Brain pericyte (primary cell): ENCODE data around the gene GPATCH2L.

ENCODE experiments used
- DNase-seq: peaks from one replicate; pipeline ENCODE4 v3.0.0-alpha.2; 2012; ENCODE audit warnings: low read depth, low spot score

Gene GPATCH2L

DNA sequence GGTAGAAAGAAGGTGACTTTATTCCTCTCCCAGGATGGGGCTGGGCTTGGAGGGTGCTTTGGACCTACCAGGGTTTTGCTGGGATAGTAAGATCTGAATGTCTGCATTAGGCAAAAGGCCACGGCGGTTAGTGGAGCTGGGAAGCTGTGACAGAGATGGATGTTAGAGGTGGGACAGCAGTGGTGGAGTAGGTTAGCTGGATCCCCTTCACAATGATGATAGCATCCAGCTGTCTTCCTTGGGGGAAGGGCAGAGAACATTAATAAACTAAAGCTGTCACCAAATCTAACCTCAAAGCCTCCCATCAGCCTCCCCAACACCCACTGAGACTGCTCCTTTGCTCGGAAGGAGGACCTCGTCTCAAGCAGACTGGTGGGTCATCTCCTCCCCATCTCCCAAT, 104.8 kb downstream of the GPATCH2L start:
- DNase-seq = no peak

DNA sequence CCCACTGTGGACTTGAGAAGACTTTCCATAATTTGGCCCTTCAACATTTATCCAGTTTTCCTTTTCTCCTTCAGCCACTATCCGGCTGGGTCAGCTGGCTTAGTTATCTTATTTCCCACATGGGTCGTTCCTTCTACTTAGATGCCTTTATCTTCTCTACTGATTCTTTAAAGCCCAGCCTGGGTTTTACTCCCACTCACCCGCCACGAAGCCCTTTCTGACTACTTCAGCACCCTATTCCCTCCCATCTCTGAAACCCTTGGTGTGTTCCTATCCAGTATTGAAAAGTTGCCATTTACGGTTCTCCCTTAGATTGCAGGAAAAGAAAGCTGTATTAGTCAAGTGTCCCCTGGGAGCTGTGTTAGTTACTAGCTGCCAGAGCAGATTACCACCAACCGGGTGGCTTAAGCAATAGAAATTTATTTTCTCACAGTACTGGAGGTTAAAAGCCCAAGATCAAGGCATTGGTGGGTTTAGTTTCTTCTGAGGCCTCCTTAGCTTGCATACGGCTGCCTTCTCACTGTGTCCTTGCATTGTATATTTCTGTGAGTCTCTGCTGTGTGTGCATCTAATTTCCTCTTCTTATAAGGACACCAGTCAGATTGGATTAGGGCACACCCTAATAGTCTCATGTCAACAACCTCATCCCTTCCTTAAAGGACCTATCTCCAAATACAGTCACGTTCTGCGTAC, 105.5 kb downstream of the GPATCH2L start:
- no peak for DNase-seq

- no peak for DNase-seq
Observed at GRCh38 chr14:76257842-76258397, 106.2 kb downstream of the GPATCH2L start.

DNA sequence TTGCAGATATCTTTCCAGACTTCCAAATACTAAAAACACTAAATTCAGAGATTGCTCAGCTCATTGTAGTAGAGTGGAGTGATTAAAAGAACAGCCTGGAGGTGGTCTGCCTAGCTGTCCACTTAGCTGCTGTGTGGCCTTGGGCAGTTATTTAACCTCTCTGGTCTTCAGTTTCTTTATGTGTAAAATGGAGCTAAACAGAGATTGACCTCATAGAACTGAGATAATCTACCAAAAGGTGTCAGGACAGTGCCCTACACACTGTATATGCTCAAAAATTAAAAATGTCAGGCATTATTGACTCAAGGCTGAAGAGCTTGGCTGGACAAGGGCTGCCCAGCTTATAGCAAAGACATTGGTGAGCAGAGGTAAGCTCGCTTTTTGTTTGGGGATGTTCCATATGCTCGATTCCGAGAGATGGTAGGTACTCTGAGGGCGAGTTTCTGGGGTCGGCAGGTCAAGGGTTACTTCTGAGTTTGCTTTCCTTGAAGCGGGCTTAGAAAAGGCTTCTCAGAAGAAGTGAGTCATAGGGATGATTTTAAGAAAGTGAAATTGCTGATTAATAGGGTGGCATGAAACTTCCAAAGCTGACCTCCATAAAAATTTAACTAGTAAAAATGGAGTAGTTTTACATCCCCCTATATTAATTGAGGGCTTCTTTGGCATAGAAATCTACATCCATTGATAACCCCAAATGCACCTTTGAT, 107.5 kb downstream of the GPATCH2L start:
- no peak for DNase-seq

DNA sequence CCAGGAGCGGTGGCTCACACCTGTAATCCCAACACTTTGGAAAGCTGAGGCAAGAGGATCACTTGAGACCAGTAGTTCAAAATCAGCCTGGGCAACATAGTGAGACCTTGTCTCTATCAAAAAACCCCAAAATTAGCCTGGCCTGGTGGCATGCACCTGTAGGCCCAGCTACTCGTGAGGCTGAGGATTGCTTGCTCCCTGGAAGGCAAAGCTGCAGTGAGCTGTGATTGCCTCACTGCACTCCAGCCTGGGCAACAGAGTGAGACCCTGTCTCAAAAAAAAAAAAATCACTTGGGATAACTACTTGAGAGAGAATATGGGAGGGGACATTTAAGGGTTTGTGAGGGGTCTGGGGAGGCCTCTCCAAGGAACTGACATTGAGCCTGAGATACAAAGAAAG, 109.0 kb downstream of the GPATCH2L start:
- DNase-seq = no peak

DNA sequence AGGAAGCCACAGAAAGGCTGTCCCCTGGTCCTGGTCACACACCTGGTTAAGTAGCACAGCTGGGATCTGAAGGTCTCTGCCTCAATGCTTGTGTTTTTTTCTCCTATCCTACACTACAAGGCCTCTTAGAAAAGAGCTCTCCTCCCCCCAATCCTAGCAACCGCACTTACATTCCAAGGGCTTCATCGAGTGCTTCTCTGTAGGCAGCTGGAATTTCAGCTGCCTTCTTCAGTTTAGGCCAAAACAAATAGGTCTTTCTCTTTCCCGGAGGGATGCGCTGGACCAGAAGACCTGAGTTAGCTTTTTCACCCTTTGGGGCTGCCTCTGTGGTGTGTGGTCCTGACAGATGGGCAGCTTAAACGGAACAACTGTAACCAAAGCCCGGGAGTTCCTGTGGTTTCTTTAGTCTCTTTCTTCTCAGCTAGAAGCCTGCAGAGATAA, 109.7 kb downstream of the GPATCH2L start:
- DNase-seq = no peak

DNA sequence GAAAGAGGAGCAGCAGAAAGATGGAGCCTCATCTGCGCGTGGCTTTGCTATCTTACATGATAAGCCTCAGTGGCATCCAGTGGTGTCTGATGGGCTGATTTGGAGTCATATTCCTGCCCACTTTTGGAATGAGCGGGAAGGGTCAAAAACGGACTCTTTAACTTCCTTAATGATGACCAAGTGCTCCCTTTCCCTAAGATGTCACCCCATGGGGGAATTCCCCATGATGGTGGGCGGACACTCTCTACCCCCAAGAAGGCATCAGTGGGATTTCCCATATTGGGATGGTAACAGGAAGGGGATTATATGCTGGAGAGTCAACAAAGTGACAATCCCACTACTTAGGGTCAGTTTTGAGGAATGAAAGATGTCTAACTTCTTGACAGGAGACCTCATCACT, 110.9 kb downstream of the GPATCH2L start:
- DNase-seq = no peak
